ENCODE measurements around the gene MYLIP. TPM values are rescaled to one million over a fixed set of nuclear protein-coding genes. Genes with fewer than 3 reads are reported as not detected.

The MYLIP gene
- total RNA-seq, 4 donors from 2014 or later = 49.9 to 131 (median 79.3) TPM

DNA sequence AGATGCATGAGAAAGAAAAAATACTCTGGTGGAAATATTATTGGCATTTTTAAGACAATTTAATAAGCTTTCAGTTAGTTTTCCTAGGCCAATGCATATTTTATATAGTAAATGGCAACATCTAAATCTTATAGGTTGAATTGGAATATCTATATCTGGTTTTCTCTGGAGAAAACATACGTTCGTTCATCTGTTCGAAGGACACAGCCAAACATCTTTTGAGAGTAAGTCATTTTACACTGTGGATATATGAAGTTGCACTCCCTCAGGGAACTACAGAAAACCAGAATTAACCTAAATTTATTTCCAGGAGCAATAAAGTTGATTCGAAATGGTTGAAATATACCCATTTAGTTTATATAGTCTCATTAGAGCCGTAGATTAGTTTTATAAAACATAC, 49.0 kb downstream of the MYLIP start:
- ATAC-seq = no peak
- TF ChIP-seq POLR2A (IDR thresholded peaks at IDR 0.05) (no peak), POLR2AphosphoS5 (IDR thresholded peaks at IDR 0.05) (no peak), EP300 (IDR thresholded peaks at IDR 0.05) (no peak)
- TF ChIP-seq, protein P1, sequence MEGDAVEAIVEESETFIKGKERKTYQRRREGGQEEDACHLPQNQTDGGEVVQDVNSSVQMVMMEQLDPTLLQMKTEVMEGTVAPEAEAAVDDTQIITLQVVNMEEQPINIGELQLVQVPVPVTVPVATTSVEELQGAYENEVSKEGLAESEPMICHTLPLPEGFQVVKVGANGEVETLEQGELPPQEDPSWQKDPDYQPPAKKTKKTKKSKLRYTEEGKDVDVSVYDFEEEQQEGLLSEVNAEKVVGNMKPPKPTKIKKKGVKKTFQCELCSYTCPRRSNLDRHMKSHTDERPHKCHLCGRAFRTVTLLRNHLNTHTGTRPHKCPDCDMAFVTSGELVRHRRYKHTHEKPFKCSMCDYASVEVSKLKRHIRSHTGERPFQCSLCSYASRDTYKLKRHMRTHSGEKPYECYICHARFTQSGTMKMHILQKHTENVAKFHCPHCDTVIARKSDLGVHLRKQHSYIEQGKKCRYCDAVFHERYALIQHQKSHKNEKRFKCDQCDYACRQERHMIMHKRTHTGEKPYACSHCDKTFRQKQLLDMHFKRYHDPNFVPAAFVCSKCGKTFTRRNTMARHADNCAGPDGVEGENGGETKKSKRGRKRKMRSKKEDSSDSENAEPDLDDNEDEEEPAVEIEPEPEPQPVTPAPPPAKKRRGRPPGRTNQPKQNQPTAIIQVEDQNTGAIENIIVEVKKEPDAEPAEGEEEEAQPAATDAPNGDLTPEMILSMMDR (IDR thresholded peaks at IDR 0.05) = no peak
- 91 to 97% methylated on average over 5 of the region's 5 CpGs for WGBS, 2 donors (ENCODE audit: low coverage in 1 of 2)
- H3K4me3 ChIP-seq = no peak overlapping the region
- H3K36me3 ChIP-seq = no peaks in the 10 kb centered on the region
- no peak overlapping the region for H3K27ac ChIP-seq
- peaks cover 0 to 2% (median 0%) of the 10 kb centered on the region in 3 donors for H3K4me1 ChIP-seq
- no peaks in the 10 kb centered on the region for H3K27me3 ChIP-seq
- no peaks in the 10 kb centered on the region for H3K9me3 ChIP-seq

DNA sequence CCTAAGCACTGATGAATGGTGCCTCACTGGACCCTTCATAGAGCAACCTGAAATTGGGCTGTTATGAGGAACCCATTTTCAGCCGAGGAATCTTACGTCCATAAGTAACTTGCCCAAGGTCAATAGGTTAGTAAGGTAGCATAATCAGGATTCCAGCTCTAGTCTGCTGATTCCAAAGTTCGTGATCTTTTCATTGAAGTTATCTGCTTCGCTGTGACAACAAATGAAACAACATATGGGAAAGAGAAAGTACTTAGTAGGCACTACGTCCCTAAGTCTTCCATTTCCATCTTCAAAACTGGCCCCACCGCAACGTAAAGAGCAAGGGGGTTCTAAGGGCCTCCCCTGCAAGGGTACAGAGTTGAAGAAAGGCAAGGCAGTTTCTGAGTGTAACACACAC, 49.5 kb downstream of the MYLIP start:
- no peaks in the 10 kb centered on the region for H3K36me3 ChIP-seq
- WGBS, 2 donors (ENCODE audit: low coverage in 1 of 2) = 77 to 97% methylated on average over 5 of the region's 7 CpGs
- no peaks in the 10 kb centered on the region for H3K9me3 ChIP-seq
- no peak for ATAC-seq
- peaks cover 0 to 7% (median 0%) of the 10 kb centered on the region in 3 donors for H3K4me1 ChIP-seq
- H3K4me3 ChIP-seq = no peak overlapping the region
- H3K27me3 ChIP-seq = no peaks in the 10 kb centered on the region
- TF ChIP-seq, protein P1 (IDR thresholded peaks at IDR 0.05) = no peak
- TF ChIP-seq POLR2AphosphoS5 (IDR thresholded peaks at IDR 0.05) = no peak
- TF ChIP-seq EP300 (IDR thresholded peaks at IDR 0.05) = no peak
- TF ChIP-seq POLR2A (IDR thresholded peaks at IDR 0.05) = no peak
- H3K27ac ChIP-seq = no peak overlapping the region

DNA sequence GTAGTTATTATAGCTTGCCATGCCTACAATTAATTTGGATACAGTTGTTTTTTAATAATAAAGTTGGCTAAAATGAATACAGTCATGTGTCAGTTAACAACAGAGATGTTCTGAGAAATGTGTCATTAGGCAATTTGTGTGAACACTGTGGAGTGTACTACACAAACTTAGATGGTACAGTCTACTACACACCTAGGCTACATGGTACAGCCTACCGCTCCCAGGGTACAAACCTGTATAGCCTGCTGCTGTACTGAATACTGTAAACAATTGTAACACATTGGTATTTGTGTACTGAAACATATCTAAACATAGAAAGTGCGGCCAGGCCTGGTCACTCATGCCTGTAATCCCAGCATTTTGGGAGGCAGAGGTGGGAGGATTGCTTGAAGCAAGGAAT, 50.2 kb downstream of the MYLIP start:
- no peak for TF ChIP-seq EP300 (IDR thresholded peaks at IDR 0.05)
- no peak for TF ChIP-seq POLR2AphosphoS5 (IDR thresholded peaks at IDR 0.05)
- TF ChIP-seq, protein P1 (IDR thresholded peaks at IDR 0.05) = no peak
- no peak for TF ChIP-seq POLR2A (IDR thresholded peaks at IDR 0.05)
- no peak overlapping the region for H3K27ac ChIP-seq
- no peaks in the 10 kb centered on the region for H3K9me3 ChIP-seq
- H3K4me3 ChIP-seq = no peak overlapping the region
- H3K4me1 ChIP-seq = peaks cover 0 to 10% (median 0%) of the 10 kb centered on the region in 3 donors
- no peaks in the 10 kb centered on the region for H3K36me3 ChIP-seq
- no peaks in the 10 kb centered on the region for H3K27me3 ChIP-seq
- 80 to 100% methylated on average over 1 to 2 of the region's 2 CpGs for WGBS, 2 donors (ENCODE audit: low coverage in 1 of 2)
- no peak for ATAC-seq

DNA sequence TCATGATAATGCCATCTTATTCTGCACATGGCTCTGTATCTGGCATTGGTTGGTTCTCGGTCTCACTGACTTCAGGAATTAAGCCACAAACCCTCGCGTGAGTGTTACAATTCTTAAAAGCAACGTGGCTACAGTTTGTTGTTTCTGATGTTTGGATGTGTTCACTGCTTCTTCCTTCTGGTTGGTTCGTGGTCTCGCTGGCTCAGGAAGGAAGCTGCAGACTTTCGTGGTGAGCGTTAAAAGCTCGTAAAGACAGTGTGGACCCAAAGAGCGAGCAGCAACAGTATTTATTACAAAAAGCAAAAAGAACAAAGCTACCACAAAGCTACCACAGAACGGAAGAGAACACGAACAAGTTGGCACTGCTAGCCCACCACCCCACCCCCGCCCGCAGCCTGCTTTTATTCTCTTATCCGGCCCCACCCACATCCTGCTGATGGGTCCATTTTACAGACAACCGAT, 51.1 kb downstream of the MYLIP start:
- 87 to 91% methylated on average over 13 of the region's 16 CpGs for WGBS, 2 donors (ENCODE audit: low coverage in 1 of 2)

More for the DNA sequence above, 51.1 kb downstream of the MYLIP start:
- no peak for ATAC-seq
- H3K36me3 ChIP-seq = no peaks in the 10 kb centered on the region
- no peaks in the 10 kb centered on the region for H3K27me3 ChIP-seq
- H3K9me3 ChIP-seq = no peaks in the 10 kb centered on the region
- no peak overlapping the region for H3K4me3 ChIP-seq
- peaks cover 0 to 10% (median 0%) of the 10 kb centered on the region in 3 donors for H3K4me1 ChIP-seq
- TF ChIP-seq POLR2AphosphoS5 (IDR thresholded peaks at IDR 0.05) (no peak), EP300 (IDR thresholded peaks at IDR 0.05) (no peak), POLR2A (IDR thresholded peaks at IDR 0.05) (no peak)
- TF ChIP-seq, protein P1 (IDR thresholded peaks at IDR 0.05) = no peak
- H3K27ac ChIP-seq = no peak overlapping the region

Measured in gastroesophageal sphincter (tissue), 4 donors.